ENCODE measurements around the gene CLDND2.

DNA sequence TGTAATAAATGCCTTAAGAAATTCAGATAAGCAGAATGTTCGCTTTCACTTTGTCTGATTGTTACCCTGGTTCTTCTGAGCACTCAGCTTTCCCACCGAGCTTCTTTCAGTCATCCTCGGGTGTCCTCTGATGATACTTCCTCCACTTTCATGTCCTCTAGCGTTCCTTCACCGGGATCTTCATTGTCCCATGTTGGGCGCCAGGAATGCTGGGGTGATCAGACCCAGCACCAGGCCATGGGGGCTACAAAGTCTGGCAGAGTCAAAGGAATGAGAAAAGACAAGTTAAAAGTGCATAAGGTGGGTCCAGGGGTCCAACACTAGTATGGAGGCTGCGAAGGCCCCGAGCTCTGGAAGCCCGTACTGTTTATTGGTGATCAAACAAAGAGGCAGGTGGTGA, 33.3 kb upstream of the CLDND2 start:
- TF ChIP-seq, protein P1, sequence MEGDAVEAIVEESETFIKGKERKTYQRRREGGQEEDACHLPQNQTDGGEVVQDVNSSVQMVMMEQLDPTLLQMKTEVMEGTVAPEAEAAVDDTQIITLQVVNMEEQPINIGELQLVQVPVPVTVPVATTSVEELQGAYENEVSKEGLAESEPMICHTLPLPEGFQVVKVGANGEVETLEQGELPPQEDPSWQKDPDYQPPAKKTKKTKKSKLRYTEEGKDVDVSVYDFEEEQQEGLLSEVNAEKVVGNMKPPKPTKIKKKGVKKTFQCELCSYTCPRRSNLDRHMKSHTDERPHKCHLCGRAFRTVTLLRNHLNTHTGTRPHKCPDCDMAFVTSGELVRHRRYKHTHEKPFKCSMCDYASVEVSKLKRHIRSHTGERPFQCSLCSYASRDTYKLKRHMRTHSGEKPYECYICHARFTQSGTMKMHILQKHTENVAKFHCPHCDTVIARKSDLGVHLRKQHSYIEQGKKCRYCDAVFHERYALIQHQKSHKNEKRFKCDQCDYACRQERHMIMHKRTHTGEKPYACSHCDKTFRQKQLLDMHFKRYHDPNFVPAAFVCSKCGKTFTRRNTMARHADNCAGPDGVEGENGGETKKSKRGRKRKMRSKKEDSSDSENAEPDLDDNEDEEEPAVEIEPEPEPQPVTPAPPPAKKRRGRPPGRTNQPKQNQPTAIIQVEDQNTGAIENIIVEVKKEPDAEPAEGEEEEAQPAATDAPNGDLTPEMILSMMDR (IDR thresholded peaks at IDR 0.05): no peak
- TF ChIP-seq POLR2A (IDR thresholded peaks at IDR 0.05): no peak

Data from esophagus squamous epithelium (tissue), 4 donors.